ENCODE measurements around the gene PTPRR. TPM values are rescaled to one million over a fixed set of nuclear protein-coding genes. Genes with fewer than 3 reads are reported as not detected.

The PTPRR gene
- total and polyA plus RNA-seq, 2 of the 4 experiments (the other 2 are of a cell fraction): 0.18 to 0.21 TPM

DNA sequence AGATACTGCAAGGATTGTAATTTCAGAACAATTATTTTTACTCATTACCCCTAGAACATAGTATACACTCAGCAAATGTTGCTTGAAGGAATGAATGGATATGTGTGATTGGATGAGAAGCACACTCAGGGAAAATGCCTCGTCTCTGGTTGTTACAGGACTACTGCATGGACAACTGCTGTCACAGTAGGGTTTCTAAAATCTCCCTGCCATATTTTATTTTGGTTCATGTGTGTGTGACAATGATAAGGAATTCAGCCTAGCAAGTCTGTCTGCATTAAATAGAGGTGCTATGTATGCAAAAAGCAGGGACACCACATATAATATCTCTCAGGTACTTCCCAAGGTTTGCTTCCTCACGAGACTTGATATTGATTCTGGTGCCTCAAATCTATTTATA, 1.4 kb downstream of the PTPRR start:
- intact Hi-C loops (cut with micrococcal nuclease) (no loop called here), in situ Hi-C loops (cut with MboI; ENCODE audit: low sequenced_read_pairs) (no loop called here), dilution Hi-C loops (cut with HindIII; ENCODE audit: low sequenced_read_pairs, unreplicated experiment) (no loop called here)
- WGBS, 2 experiments (ENCODE audit: extremely low coverage in 2 of 2, insufficient read length in 1 of 2): no CpG with 5 or more reads among the region's 2 CpGs
- H3K4me3 ChIP-seq (ENCODE audit: insufficient read depth, low read depth, low read length): no peak overlapping the region
- H3K56ac ChIP-seq (ENCODE audit: extremely low read depth, insufficient read depth, low read length): no peak overlapping the region
- H3K27me3 ChIP-seq (ENCODE audit: control insufficient read depth, insufficient read depth, low read length): no peaks in the 10 kb centered on the region
- H3K23ac ChIP-seq (ENCODE audit: low read depth, low read length): no peak overlapping the region
- TF ChIP-seq FOS (IDR thresholded peaks at IDR 0.05; ENCODE audit: low read depth, low read length): no peak
- TF ChIP-seq SMC3 (IDR thresholded peaks at IDR 0.05; ENCODE audit: low read depth, low read length): no peak
- no peak for TF ChIP-seq POLR2A (IDR thresholded peaks at IDR 0.05; ENCODE audit: low read depth, low read length)
- no peak for TF ChIP-seq RFX5 (IDR thresholded peaks at IDR 0.05; ENCODE audit: low read depth, low read length)
- no peak for TF ChIP-seq RAD21 (IDR thresholded peaks at IDR 0.05; ENCODE audit: low read length)
- no peak for TF ChIP-seq BHLHE40 (IDR thresholded peaks at IDR 0.05; ENCODE audit: low read depth, low read length)
- no peak for TF ChIP-seq MXI1 (IDR thresholded peaks at IDR 0.05; ENCODE audit: borderline replicate concordance, low read depth, low read length)
- TF ChIP-seq, protein P1, sequence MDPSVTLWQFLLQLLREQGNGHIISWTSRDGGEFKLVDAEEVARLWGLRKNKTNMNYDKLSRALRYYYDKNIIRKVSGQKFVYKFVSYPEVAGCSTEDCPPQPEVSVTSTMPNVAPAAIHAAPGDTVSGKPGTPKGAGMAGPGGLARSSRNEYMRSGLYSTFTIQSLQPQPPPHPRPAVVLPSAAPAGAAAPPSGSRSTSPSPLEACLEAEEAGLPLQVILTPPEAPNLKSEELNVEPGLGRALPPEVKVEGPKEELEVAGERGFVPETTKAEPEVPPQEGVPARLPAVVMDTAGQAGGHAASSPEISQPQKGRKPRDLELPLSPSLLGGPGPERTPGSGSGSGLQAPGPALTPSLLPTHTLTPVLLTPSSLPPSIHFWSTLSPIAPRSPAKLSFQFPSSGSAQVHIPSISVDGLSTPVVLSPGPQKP (IDR thresholded peaks at IDR 0.05; ENCODE audit: borderline replicate concordance, low read depth, low read length): no peak
- no peak for TF ChIP-seq NFE2L2 (IDR thresholded peaks at IDR 0.05; ENCODE audit: low read depth, low read length)
- TF ChIP-seq RCOR1 (IDR thresholded peaks at IDR 0.05; ENCODE audit: insufficient replicate concordance, low read length): no peak
- TF ChIP-seq CHD1 (IDR thresholded peaks at IDR 0.05; ENCODE audit: low read depth, low read length): no peak
- TF ChIP-seq, protein P2, sequence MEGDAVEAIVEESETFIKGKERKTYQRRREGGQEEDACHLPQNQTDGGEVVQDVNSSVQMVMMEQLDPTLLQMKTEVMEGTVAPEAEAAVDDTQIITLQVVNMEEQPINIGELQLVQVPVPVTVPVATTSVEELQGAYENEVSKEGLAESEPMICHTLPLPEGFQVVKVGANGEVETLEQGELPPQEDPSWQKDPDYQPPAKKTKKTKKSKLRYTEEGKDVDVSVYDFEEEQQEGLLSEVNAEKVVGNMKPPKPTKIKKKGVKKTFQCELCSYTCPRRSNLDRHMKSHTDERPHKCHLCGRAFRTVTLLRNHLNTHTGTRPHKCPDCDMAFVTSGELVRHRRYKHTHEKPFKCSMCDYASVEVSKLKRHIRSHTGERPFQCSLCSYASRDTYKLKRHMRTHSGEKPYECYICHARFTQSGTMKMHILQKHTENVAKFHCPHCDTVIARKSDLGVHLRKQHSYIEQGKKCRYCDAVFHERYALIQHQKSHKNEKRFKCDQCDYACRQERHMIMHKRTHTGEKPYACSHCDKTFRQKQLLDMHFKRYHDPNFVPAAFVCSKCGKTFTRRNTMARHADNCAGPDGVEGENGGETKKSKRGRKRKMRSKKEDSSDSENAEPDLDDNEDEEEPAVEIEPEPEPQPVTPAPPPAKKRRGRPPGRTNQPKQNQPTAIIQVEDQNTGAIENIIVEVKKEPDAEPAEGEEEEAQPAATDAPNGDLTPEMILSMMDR (conservative IDR thresholded peaks at IDR 0.05; ENCODE audit: low read depth, low read length): no peak
- CTCF ChIA-PET: no interaction called here
- no peaks in the 10 kb centered on the region for H4K20me1 ChIP-seq (ENCODE audit: insufficient read depth, low read length)
- H2BK5ac ChIP-seq (ENCODE audit: low read depth, low read length, poor library complexity, severe bottlenecking): no peak overlapping the region
- no peak overlapping the region for H4K8ac ChIP-seq (ENCODE audit: low read depth in 2 of 2, low read length in 2 of 2)
- no peaks in the 10 kb centered on the region for H3K36me3 ChIP-seq (ENCODE audit: control insufficient read depth, insufficient read depth, low read length)
- H2AFZ ChIP-seq (replicated peaks; ENCODE audit: low read length, poor library complexity): no peak overlapping the region
- no peak overlapping the region for H3K14ac ChIP-seq (replicated peaks; ENCODE audit: low read depth, low read length)
- H2BK20ac ChIP-seq (ENCODE audit: low read depth, low read length): no peak overlapping the region
- H2BK15ac ChIP-seq (ENCODE audit: low read depth, low read length): no peak overlapping the region
- no peak overlapping the region for H4K5ac ChIP-seq (ENCODE audit: low read depth, low read length)
- H3K9ac ChIP-seq (ENCODE audit: low read depth, low read length): no peak overlapping the region
- no peaks in the 10 kb centered on the region for H3K4me1 ChIP-seq (ENCODE audit: control insufficient read depth, insufficient read depth, low read length)
- H3K9me3 ChIP-seq (ENCODE audit: control insufficient read depth, insufficient read depth, low read length): no peaks in the 10 kb centered on the region
- no TSS peak for BruUV-seq (replicated peaks)
- no peaks in the 10 kb centered on the region for H3K79me1 ChIP-seq (ENCODE audit: low read depth in 1 of 2, low read length in 2 of 2)
- no peak overlapping the region for H3K18ac ChIP-seq (ENCODE audit: low read depth, low read length)
- DNase-seq: no peak
- no peak overlapping the region for H2AK9ac ChIP-seq (replicated peaks; ENCODE audit: low read depth, low read length, poor library complexity)
- H3K27ac ChIP-seq (ENCODE audit: insufficient read depth, low read length): no peak overlapping the region
- no peak overlapping the region for H4K91ac ChIP-seq (ENCODE audit: insufficient read depth, low read depth, low read length)
- no peaks in the 10 kb centered on the region for H3K9me1 ChIP-seq (ENCODE audit: insufficient read depth, low read length)
- H2BK120ac ChIP-seq (ENCODE audit: low read depth, low read length): no peak overlapping the region
- no peak overlapping the region for H3K4me2 ChIP-seq (ENCODE audit: low read depth, low read length)
- POLR2A ChIA-PET (ENCODE audit: unreplicated experiment): no interaction called here
- no peak overlapping the region for H2AK5ac ChIP-seq (ENCODE audit: low read depth, low read length)
- no peak for ATAC-seq (ENCODE audit: low read depth)
- H3K4ac ChIP-seq (ENCODE audit: low read depth, low read length): no peak overlapping the region

All from IMR-90 (cell line).